ENCODE measurements around the gene DYNC1LI1. TPM values are rescaled to one million over a fixed set of nuclear protein-coding genes. Genes with fewer than 3 reads are reported as not detected.

DYNC1LI1 gene
- total RNA-seq = 41.0 and 63.2 TPM in 2 replicates

GRCh38 chr3:32570421-32571191, at the start of gene DYNC1LI1:
DYNC1LI1 (minus strand) TSS chr3:32570858; CDS start chr3:32570770, 88 bp downstream.

GRCh38 chr3:32502118-32502945, 68.3 kb downstream of the DYNC1LI1 start, which contains the start of gene CMTM6:
CMTM6 (minus strand) TSS chr3:32502852; CDS start chr3:32502745, 107 bp downstream.

Other genes with a start within 250 kb of the DYNC1LI1 start
- gene CMTM7, start 179.0 kb downstream of the DYNC1LI1 start, total RNA-seq = 6.2 and 10.0 TPM in 2 replicates
- 93.3 and 107 TPM in 2 replicates for gene CMTM6, start 68.0 kb downstream of the DYNC1LI1 start, total RNA-seq
- gene CNOT10, start 114.3 kb upstream of the DYNC1LI1 start, total RNA-seq = 23.2 and 26.5 TPM in 2 replicates
- gene TRIM71, start 247.1 kb upstream of the DYNC1LI1 start, total RNA-seq = not detected in 2 replicates

All from uterine smooth muscle cell (primary cell).